HEK293 (cell line): ENCODE measurements around the gene C1GALT1C1L.

Experiments used
- REST ChIP-seq: fragments of 450-650 bp; formaldehyde crosslinking; IDR thresholded peaks from 2 replicates; pipeline ENCODE4 v1.5.1; 2016; ENCODE audit warnings: missing biosample characterization, missing genetic modification characterization
- ZNF777 ChIP-seq: fragments of 450-650 bp; formaldehyde crosslinking; IDR thresholded peaks from 2 replicates; pipeline ENCODE4 v1.5.1; 2017; ENCODE audit warnings: missing biosample characterization, missing genetic modification characterization, borderline replicate concordance
- TF ChIP-seq, protein P1 (sequence below): fragments of 450-650 bp; formaldehyde crosslinking; IDR thresholded peaks from 2 replicates; pipeline ENCODE4 v1.5.1; 2016; ENCODE audit warnings: missing biosample characterization, missing genetic modification characterization
- TF ChIP-seq, protein P2 (sequence below): fragments of 450-650 bp; formaldehyde crosslinking; conservative IDR thresholded peaks from 2 replicates; pipeline ENCODE4 v1.5.1; 2016; ENCODE audit warnings: low read depth, missing biosample characterization, missing genetic modification characterization

GRCh38 chr2:43708891-43709290 lies 32.7 kb upstream of the C1GALT1C1L start:
- TF ChIP-seq, protein P1, sequence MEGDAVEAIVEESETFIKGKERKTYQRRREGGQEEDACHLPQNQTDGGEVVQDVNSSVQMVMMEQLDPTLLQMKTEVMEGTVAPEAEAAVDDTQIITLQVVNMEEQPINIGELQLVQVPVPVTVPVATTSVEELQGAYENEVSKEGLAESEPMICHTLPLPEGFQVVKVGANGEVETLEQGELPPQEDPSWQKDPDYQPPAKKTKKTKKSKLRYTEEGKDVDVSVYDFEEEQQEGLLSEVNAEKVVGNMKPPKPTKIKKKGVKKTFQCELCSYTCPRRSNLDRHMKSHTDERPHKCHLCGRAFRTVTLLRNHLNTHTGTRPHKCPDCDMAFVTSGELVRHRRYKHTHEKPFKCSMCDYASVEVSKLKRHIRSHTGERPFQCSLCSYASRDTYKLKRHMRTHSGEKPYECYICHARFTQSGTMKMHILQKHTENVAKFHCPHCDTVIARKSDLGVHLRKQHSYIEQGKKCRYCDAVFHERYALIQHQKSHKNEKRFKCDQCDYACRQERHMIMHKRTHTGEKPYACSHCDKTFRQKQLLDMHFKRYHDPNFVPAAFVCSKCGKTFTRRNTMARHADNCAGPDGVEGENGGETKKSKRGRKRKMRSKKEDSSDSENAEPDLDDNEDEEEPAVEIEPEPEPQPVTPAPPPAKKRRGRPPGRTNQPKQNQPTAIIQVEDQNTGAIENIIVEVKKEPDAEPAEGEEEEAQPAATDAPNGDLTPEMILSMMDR (tag by site-specific recombination), result no peak
- TF ChIP-seq ZNF777 (tag by site-specific recombination) (no peak), REST (tag by site-specific recombination) (no peak)
- TF ChIP-seq, protein P2, sequence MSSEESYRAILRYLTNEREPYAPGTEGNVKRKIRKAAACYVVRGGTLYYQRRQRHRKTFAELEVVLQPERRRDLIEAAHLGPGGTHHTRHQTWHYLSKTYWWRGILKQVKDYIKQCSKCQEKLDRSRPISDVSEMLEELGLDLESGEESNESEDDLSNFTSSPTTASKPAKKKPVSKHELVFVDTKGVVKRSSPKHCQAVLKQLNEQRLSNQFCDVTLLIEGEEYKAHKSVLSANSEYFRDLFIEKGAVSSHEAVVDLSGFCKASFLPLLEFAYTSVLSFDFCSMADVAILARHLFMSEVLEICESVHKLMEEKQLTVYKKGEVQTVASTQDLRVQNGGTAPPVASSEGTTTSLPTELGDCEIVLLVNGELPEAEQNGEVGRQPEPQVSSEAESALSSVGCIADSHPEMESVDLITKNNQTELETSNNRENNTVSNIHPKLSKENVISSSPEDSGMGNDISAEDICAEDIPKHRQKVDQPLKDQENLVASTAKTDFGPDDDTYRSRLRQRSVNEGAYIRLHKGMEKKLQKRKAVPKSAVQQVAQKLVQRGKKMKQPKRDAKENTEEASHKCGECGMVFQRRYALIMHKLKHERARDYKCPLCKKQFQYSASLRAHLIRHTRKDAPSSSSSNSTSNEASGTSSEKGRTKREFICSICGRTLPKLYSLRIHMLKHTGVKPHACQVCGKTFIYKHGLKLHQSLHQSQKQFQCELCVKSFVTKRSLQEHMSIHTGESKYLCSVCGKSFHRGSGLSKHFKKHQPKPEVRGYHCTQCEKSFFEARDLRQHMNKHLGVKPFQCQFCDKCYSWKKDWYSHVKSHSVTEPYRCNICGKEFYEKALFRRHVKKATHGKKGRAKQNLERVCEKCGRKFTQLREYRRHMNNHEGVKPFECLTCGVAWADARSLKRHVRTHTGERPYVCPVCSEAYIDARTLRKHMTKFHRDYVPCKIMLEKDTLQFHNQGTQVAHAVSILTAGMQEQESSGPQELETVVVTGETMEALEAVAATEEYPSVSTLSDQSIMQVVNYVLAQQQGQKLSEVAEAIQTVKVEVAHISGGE (tag by site-specific recombination), result no peak
